Spleen (tissue), 11 donors: ENCODE measurements around the gene TPK1. TPM values are rescaled to one million over a fixed set of nuclear protein-coding genes. Genes with fewer than 3 reads are reported as not detected.

Source experiments
- DNase-seq: peaks from one replicate; pipeline ENCODE4 v3.0.0-alpha.2; 2020
- H3K27ac ChIP-seq, 8 donors: fragments of 200-600 bp; sonication (generic) in 7 of 8; 1 replicate in 4 of 8; 2 replicates in 4 of 8; pipeline versions ENCODE4 v1.5.0 to v1.8.0; 2016 to 2021; ENCODE audit warnings: inconsistent platforms in 4 of 8, mild to moderate bottlenecking in 4 of 8, moderate library complexity in 1 of 8
- H3K27me3 ChIP-seq, 7 donors: fragments of 200-600 bp; sonication (generic) in 6 of 7; replicated peaks in 1 of 7; 1 replicate in 4 of 7; 2 replicates in 3 of 7; pipeline versions ENCODE4 v1.5.0 to v1.8.0; 2016 to 2021; ENCODE audit warnings: inconsistent platforms in 3 of 7, mild to moderate bottlenecking in 1 of 7
- H3K36me3 ChIP-seq, 6 donors: fragments of 200-600 bp; sonication (generic) in 5 of 6; 1 replicate in 4 of 6; 2 replicates in 2 of 6; pipeline versions ENCODE4 v1.5.0 to v1.8.0; 2016 to 2021; ENCODE audit warnings: inconsistent platforms in 2 of 6
- H3K4me1 ChIP-seq, 6 donors: fragments of 200-600 bp; sonication (generic) in 5 of 6; 1 replicate in 3 of 6; 2 replicates in 3 of 6; pipeline versions ENCODE4 v1.5.0 to v1.8.0; 2016 to 2021; ENCODE audit warnings: inconsistent platforms in 3 of 6
- H3K4me3 ChIP-seq, 8 donors: fragments of 200-600 bp; sonication (generic) in 7 of 8; 1 replicate in 4 of 8; 2 replicates in 4 of 8; pipeline versions ENCODE4 v1.5.0 to v1.8.0; 2016 to 2021; ENCODE audit warnings: inconsistent platforms in 4 of 8, mild to moderate bottlenecking in 4 of 8, moderate library complexity in 2 of 8
- H3K9me3 ChIP-seq, 8 donors: fragments of 200-600 bp; sonication (generic) in 7 of 8; 1 replicate in 4 of 8; 2 replicates in 4 of 8; pipeline versions ENCODE4 v1.5.0 to v1.8.0; 2016 to 2021; ENCODE audit warnings: inconsistent platforms in 4 of 8
- POLR2A ChIP-seq, 3 donors: fragments of 450-650 bp; IDR thresholded peaks; one replicate each; pipeline ENCODE4 v1.5.1; 2017; ENCODE audit warnings: antibody characterized with exemption in 3 of 3, mild to moderate bottlenecking in 1 of 3
- POLR2AphosphoS5 ChIP-seq, 3 donors: sonication (generic); formaldehyde crosslinking; IDR thresholded peaks; one replicate each; pipeline ENCODE4 v1.5.1; 2017; ENCODE audit warnings: antibody characterized with exemption in 3 of 3
- WGBS, 5 donors: extraction: QIAGEN DNeasy Blood & Tissue Kit in 3 of 5; methylation state at CpG; one replicate each; pipeline versions ENCODE4 v1.1.5 to v1.1.7; 2013 to 2018; 5-methylcytosine and 5-hydroxymethylcytosine counted together
- intact Hi-C: fragments of 100-400 bp; cut with DNase I; formaldehyde crosslinking; loops from one replicate; pipeline ENCODE4 v1.15.0; 2023; ENCODE audit warnings: low total_unique reads
- polyA plus RNA-seq, 3 donors: library from polyadenylated mRNA; stranded (reverse); fragments of 200-250 nt; gene quantifications; one replicate each; pipeline ENCODE4 v1.2.1, GENCODE V29; 2013
- total RNA-seq, 7 donors: library from RNA; depleted of rRNA in 3 of 7; stranded (reverse); fragments of >200 nt in 3 of 7; fragmentation: NEBNext Ultra II Directional in 4 of 7; extraction: Animal tissue kit (Norgen Biotek cat#: 25700) in 4 of 7; gene quantifications; one replicate each; pipeline versions ENCODE4 v1.1.0 to v1.2.1, GENCODE V29; 2016 to 2021
- TF ChIP-seq, protein P1 (sequence below), 11 experiments: fragments of 200-600 bp in 7 of 11; fragments of 450-650 bp in 4 of 11; sonication (generic) in 4 of 11; IDR thresholded peaks in 8 of 11; conservative IDR thresholded peaks in 3 of 11; 1 replicate in 7 of 11; 2 replicates in 4 of 11; pipeline versions ENCODE4 v1.4.0 to v1.8.0; 2016 to 2021; ENCODE audit warnings: antibody characterized with exemption in 11 of 11, inconsistent platforms in 4 of 11, mild to moderate bottlenecking in 1 of 11
- donor health status: healthy with polysubstance abuse.
- donor health status: DM: no; HTN: no; CAD: no; lungs with moderate emphysema.
- donor health status: DM: no; HTN: no; CAD: no.
- donor health status: Bipolar disorder and iron deficiency.
- donor health status: healthy.
- donor health status: DM: no; HTN: no; CAD: no.
- donor health status: DM: yes; HTN: yes; CAD: no.

The TPK1 gene
- total and polyA plus RNA-seq, 10 donors = 8.9 to 30.2 (median 17.8) TPM

DNA sequence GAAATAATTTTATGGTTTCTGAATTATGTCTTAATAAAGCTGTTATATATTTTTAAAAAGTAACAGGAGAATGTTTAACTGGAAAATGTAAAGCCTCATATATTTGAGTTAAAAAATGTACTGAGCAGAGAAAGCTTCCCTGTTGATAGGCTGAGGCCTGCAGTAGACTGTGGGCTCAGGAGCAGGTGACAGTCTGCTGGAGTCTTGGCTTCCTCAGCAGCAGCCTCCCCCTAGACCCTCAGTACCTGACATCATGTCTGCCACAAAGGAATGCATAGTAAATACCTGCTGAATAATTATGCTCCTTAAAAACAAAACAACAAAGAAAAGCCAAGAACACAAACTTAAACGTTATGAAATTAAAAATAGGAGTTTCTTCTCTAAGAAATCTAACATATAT is 358.5 kb downstream of the TPK1 start:
- TF ChIP-seq, protein P1, sequence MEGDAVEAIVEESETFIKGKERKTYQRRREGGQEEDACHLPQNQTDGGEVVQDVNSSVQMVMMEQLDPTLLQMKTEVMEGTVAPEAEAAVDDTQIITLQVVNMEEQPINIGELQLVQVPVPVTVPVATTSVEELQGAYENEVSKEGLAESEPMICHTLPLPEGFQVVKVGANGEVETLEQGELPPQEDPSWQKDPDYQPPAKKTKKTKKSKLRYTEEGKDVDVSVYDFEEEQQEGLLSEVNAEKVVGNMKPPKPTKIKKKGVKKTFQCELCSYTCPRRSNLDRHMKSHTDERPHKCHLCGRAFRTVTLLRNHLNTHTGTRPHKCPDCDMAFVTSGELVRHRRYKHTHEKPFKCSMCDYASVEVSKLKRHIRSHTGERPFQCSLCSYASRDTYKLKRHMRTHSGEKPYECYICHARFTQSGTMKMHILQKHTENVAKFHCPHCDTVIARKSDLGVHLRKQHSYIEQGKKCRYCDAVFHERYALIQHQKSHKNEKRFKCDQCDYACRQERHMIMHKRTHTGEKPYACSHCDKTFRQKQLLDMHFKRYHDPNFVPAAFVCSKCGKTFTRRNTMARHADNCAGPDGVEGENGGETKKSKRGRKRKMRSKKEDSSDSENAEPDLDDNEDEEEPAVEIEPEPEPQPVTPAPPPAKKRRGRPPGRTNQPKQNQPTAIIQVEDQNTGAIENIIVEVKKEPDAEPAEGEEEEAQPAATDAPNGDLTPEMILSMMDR (IDR thresholded peaks at IDR 0.05 in 8 of 11, conservative IDR thresholded peaks at IDR 0.05 in 3 of 11) = no peak
- TF ChIP-seq POLR2AphosphoS5 (IDR thresholded peaks at IDR 0.05) (no peak), POLR2A (IDR thresholded peaks at IDR 0.05) (no peak)
- DNase-seq = no peak
- H3K4me1 ChIP-seq = peaks cover 0 to 14% (median 2%) of the 10 kb centered on the region in 6 donors
- no peak overlapping the region for H3K4me3 ChIP-seq
- intact Hi-C loops = no loop called here
- no peaks in the 10 kb centered on the region for H3K27me3 ChIP-seq
- H3K36me3 ChIP-seq = no peaks in the 10 kb centered on the region
- H3K9me3 ChIP-seq = no peaks in the 10 kb centered on the region
- no peak overlapping the region for H3K27ac ChIP-seq
- 58 to 82% (median 77%) methylated on average over 1 of the region's 1 CpG for WGBS, 5 donors

DNA sequence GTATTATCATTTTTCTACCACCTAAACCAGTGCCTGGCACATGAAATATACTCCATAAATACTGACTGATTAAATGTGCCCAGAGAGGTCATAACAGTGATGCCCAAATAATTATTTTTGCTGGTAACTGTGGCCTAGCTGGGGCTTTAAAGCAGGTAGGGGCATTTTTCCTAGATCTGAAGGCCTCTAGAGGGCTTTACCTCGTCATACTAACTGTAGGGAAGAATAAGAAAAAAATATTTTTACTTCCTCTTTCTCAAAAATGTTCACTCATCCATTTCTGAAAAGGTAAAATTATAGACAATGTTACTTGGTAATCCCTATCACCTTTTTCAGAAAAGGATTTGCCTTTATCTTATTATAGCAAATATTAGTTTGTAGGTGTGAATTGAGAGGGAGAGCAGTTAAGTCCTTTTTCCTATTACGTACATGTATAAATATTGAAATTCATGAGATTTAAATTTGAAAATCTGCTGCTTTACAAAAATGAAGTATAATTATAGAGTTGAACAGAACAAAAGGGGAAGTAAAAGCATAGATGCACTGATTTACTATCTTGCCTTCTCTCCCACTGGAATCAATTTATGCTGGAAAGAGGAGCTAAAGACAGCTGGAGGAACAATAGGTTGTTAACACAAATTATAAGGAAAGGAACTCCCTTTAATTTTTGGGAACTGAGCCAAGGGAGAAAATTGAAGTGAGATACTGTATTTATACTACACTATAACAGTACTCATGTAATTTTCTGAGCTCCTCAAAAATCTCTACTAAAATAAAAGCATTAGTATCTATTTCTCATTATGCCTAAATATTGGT is 360.8 kb downstream of the TPK1 start:
- no peak overlapping the region for H3K27ac ChIP-seq
- H3K27me3 ChIP-seq = no peaks in the 10 kb centered on the region
- no peak for DNase-seq
- H3K4me1 ChIP-seq = peaks cover 0 to 14% (median 2%) of the 10 kb centered on the region in 6 donors
- no peak overlapping the region for H3K4me3 ChIP-seq
- H3K9me3 ChIP-seq = no peaks in the 10 kb centered on the region
- no peaks in the 10 kb centered on the region for H3K36me3 ChIP-seq
- TF ChIP-seq POLR2AphosphoS5 (IDR thresholded peaks at IDR 0.05) = no peak
- TF ChIP-seq, protein P1 (IDR thresholded peaks at IDR 0.05 in 8 of 11, conservative IDR thresholded peaks at IDR 0.05 in 3 of 11) = no peak
- TF ChIP-seq POLR2A (IDR thresholded peaks at IDR 0.05) = no peak
- intact Hi-C loops = no loop called here
- WGBS, 5 donors = 46 to 59% (median 55%) methylated on average over 2 of the region's 2 CpGs

GRCh38 chr7:144474363-144474762 is 361.5 kb downstream of the TPK1 start:
- 86 to 98% (median 94%) methylated on average over 1 of the region's 1 CpG for WGBS, 5 donors
- intact Hi-C loops = no loop called here
- H3K27ac ChIP-seq = no peak overlapping the region
- TF ChIP-seq POLR2AphosphoS5 (IDR thresholded peaks at IDR 0.05) (no peak), POLR2A (IDR thresholded peaks at IDR 0.05) (no peak)
- TF ChIP-seq, protein P1 (IDR thresholded peaks at IDR 0.05 in 8 of 11, conservative IDR thresholded peaks at IDR 0.05 in 3 of 11) = no peak
- peaks cover 0 to 14% (median 2%) of the 10 kb centered on the region in 6 donors for H3K4me1 ChIP-seq
- H3K4me3 ChIP-seq = no peak overlapping the region
- H3K36me3 ChIP-seq = no peaks in the 10 kb centered on the region
- no peaks in the 10 kb centered on the region for H3K27me3 ChIP-seq
- no peaks in the 10 kb centered on the region for H3K9me3 ChIP-seq
- DNase-seq = no peak

DNA sequence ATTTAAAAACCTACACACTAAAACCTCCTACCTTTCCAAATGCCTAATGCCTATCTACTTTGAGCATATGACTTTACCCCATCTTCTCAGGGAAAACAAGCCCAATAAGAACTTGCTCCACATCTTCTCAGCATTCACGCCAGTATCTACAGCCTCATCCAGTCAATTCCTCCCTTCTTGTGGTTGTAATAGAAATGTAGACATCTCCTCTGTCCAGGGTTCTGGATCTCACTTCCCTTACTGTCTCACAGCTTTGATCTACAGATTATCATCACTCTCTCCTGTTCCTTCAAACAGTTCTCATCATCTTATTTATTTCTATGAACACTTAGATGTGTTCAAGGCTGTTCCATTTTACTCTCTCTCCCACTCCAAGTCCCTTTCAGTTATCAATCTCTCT is 361.9 kb downstream of the TPK1 start:
- intact Hi-C loops = no loop called here

More for the DNA sequence above, 361.9 kb downstream of the TPK1 start:
- H3K9me3 ChIP-seq = no peaks in the 10 kb centered on the region
- H3K27me3 ChIP-seq = no peaks in the 10 kb centered on the region
- H3K4me1 ChIP-seq = peaks cover 0 to 14% (median 2%) of the 10 kb centered on the region in 6 donors
- no peak overlapping the region for H3K4me3 ChIP-seq
- no peaks in the 10 kb centered on the region for H3K36me3 ChIP-seq
- no peak for DNase-seq
- TF ChIP-seq POLR2AphosphoS5 (IDR thresholded peaks at IDR 0.05) = no peak
- TF ChIP-seq, protein P1 (IDR thresholded peaks at IDR 0.05 in 8 of 11, conservative IDR thresholded peaks at IDR 0.05 in 3 of 11) = no peak
- TF ChIP-seq POLR2A (IDR thresholded peaks at IDR 0.05) = no peak
- H3K27ac ChIP-seq = no peak overlapping the region
- WGBS, 5 donors = 81 to 100% (median 89%) methylated on average over 1 of the region's 1 CpG
